Activated CD4-positive, alpha-beta T cell treated with anti-CD3 and anti-CD28 coated beads, Interleukin-2, Interleukin-4, amounts not matched to agents 100 ng/mL and 50 ng/mL, durations not matched to agents 16 hours and 8 hours (primary cell): ENCODE measurements around the gene STARD13.

ENCODE experiments used
- DNase-seq: peaks from one replicate; pipeline ENCODE4 v3.0.0-alpha.2; 2020; ENCODE audit warnings: low spot score

The STARD13 gene

GRCh38 chr13:33275916-33276315 lies 9.6 kb downstream of the STARD13 start:
- DNase-seq: no peak

DNA sequence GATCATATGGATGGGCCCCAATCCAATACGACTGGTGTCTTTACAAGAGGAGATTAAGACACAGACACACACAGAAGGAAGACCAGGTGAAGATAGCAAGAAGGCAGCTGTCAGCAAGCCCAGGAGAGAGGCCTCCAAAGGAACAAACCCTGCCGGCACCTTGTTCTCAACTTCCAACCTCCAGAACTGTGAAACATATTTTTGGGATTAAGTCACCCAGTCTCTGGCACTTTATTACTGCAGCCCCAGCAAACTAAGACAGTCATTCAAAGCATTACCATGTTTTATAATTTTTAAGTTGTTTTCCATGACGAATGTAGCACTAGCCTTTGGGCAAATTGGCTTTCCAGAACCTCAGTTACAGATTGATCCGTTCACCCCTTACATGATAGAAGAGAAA lies 11.3 kb downstream of the STARD13 start:
- no peak for DNase-seq

DNA sequence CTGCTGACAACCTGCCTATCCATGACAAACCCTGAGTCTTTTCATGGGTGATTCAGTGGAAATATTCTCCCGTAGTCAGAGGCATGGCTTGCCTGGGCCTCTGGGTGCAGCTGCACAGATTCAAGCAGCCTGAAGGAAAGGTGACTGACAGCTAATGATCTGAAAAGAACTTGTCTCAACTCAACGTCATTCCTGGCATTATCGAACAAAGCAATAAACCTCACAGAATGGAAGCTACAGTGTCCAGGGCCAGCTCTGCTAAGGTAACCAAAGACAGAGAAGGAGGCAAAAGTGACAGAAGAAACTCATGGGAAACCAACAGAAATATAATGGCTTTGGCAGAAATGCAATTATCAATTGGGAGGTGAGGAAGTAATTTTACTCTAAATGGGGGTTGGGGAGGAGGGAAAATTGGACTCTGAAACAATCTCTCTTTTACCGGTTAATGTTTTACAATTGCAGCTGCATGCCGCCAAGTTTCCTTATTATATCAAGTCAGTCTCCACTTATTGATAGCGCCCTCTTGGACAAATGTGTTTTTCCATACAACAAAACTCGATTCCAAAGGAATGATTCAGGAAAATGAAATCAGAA lies 12.9 kb downstream of the STARD13 start:
- no peak for DNase-seq

- no peak for DNase-seq
These were observed 13.8 kb downstream of the STARD13 start for GRCh38 chr13:33271759-33272158.

- no peak for DNase-seq
These were observed 14.5 kb downstream of the STARD13 start for GRCh38 chr13:33270895-33271538.

GRCh38 chr13:33265607-33266006 lies 19.9 kb downstream of the STARD13 start:
- DNase-seq: no peak

GRCh38 chr13:33265133-33265532 lies 20.4 kb downstream of the STARD13 start:
- DNase-seq: no peak

DNA sequence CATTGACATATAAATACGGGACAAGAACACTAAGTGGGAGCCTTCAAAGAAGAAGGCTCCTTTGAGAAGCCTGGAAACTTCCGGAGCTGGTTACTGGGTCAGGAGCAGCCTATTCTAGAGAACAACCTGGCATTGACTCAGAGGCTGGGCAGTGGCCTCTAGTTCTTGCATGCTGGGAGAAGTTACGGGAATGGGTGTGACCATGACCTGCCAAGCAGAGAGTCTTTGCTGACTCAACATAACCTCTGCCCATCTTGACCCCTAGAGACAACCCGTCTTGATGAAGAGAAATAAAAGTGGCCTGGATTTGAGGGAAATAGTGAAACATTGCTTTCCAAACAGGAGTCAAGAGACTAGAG lies 21.0 kb downstream of the STARD13 start:
- DNase-seq: no peak

- no peak for DNase-seq
These were observed 21.5 kb downstream of the STARD13 start for GRCh38 chr13:33263976-33264619.

- no peak for DNase-seq
These were observed 22.1 kb downstream of the STARD13 start for GRCh38 chr13:33263484-33263883.

DNA sequence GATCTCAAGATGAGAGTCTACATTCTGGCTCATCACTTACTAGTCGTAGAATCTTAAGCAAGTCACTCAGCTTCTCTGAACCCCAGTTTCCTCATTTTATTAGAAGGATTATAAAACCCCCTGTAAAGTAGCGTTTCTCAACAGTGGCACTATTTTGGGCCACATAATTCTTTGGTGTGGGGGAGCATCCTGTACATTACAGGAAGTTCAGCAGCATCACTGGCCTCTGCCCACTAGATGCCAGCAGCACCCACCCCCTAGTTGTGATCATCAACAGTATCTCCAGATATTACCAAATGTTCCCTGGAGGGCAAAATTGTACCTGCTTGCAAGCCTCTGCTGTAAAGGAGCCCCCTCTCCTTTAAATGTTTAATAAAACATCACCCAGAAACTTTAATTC lies 22.6 kb downstream of the STARD13 start:
- no peak for DNase-seq

GRCh38 chr13:33262594-33262993 lies 23.0 kb downstream of the STARD13 start:
- no peak for DNase-seq

DNA sequence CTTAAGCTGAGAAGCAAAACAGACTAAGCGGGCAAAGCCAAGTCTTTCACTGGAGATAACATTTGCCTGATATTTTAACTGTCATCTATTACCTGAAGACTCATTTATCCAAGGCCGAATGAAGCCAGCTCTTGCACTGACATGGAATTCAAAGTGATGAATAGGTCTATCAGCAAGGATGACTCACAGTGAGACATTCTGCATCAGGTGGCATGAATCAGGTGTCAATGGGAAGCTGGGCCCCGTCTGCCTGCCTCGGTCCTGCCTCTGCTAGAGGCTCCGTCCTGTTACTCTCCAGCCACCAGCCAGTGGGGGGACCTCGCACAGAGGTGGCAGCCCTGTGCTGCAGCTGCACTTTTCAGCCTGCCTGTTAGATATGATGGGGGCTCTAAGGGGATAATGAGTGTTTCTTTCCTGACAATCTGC lies 23.5 kb downstream of the STARD13 start:
- DNase-seq: no peak

DNA sequence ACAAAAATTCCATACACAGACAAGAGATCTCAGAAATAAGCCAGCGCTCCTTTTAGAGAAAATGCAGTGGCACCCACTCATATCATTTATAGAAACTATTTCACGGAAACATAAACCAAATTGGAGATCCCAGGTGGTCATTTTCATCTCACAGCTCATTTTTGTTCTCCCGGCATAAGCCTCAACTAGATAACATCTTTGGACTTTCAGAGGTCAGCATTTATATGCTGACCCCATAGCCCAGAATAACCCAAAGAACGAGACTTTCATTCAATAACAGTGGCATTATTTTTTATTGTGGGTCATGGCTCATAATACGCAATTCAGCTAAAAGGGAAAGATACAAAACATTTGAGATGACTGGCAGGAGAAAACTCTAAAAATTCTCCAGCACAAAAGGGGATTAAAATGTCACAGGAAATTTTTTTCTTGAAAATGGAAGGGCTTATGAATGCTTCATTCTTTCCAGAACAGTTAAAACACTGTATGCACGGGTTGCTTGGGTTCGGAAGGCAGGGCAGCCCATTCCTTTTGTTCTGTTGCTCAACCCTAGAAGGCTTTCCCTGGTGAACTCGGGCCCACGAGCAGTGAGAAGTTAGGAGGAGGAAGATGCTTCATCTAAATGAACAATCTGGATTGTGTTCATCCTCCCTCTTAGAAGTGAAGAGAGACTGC lies 24.0 kb downstream of the STARD13 start:
- DNase-seq: no peak

DNA sequence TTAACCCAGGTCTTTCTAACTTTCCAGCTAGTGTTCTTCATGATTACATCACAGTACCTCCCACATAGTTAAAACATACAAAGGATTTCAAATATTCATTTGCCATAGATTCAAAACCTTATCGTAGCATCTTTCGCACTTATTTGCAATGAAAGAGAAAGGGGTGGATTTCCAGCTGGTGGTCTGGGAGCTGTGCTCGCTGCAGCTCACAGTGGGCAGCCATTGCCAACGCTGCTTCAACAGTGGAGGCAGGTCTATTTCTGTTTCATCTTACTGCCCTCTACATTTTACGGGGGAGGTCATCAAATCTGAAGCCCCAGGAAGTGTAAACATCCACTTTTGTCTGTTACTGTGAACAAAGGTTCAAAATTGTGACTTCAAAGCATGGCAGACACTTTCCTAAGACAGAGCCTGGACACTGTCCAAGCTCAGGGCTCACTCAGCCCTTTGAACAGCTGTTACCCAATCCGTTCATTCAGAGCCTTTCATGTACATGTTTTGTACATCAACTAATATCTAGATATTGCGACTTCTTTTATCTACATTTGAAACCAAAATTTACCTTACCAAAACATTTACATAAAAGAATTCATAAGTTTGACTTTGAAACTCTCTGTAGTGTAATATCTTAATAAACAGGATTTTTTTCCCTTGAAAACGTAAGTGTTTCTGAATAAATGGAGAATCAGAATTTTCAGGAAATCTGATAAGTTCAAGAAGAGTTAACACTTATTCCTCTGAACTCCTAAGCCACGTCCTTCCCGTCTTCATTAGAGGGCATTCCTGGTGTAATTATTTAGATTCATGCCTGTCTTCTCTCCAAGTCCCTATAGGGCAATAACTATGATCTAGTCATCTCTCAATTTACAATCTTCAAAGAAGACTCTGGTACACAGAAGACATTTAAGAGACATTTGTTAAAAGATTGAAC lies 25.1 kb downstream of the STARD13 start:
- no peak for DNase-seq

- no peak for DNase-seq
These were observed 26.3 kb downstream of the STARD13 start for GRCh38 chr13:33259296-33259695.

DNA sequence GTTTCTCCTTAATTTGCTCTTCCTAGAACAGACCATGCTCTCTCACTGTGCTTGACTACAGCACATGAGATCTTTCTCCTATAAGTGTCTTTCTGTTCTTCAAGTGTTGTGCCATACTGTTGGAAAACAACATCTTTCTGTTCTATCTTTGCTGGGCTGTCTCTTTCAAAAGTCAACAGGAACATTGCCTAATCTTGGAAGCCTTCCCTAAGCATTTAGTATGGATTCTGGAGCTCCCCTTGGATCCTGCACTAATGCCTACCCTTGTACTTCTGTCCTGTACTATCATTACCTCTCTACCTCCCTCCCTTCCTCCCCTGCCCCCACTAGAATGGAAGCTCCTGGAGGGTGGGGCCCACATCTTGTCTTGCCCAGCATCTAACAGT lies 26.8 kb downstream of the STARD13 start:
- DNase-seq: no peak

DNA sequence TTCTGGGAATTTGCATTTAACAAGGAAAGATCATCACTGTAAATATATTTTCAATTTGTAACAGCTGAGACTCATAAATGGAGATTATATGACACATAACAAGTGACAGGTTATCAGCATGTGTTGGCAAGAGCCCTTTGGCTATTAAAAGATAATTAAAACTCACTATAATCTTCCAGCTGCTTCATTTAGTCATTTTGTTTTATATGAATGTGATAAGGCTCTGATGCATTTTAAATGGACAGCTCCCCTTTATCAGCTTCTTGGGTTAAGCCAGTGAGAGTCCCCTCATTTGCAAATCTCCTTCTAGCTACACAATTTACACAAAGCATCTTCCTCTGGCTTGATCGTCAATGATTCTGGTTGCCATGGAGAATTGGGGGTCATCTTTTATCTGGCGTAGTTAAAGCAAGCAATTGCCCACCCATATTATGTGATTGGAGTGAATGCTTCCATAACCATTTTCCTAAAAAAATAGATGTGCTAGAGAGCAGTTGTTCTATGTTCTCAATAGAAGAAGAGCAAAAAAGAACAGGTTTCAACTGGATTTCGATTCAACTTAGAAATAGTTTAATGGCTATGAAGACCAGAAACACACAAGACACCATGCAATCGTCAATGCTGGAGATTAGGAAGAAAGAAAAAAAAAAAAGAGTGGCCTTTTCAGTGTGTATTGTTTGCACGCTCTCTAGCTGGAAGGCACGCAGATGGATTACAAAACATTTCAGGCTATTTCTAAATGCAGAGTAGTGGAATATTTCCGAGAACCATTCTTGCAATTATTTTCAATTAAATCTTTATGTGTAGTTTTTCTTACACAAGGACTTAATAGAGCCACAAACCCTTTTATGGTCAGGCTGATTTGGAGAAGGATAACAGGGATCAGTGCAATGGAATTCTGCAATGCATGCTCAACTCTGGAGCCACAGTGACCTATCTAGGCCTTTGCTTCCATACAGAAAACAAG lies 27.4 kb downstream of the STARD13 start:
- no peak for DNase-seq

DNA sequence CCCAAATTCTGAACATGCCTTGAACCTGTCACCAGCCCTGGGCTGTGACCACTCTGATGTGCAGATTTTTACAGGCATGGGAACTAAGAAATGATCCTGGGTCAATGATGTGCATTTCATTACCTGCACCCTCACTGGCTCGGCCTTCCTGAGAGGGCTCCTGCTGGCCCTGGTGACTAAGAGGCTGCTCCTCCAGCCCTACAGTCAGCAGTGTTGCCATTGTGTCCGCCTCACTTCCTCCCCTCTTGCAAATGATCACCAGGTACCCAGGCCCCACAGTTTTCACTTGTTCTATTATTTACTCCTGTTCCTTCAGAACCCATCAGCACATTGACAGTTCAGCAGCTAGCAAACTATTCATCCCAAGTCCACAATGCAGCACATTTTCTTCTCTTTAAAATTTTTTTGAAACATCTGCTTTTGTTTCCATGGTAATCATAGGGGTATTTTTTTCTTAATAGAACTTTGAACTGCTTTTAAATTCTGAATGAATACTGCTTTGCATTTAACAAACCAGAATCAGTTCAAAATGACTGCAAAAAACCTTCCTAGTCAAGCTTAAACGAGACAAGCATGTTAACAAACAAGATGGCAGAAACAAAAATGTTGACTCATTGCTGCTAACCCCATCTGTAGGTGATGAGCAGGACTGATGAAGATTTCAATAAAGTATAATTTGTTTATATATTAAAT lies 29.3 kb downstream of the STARD13 start:
- DNase-seq: no peak

DNA sequence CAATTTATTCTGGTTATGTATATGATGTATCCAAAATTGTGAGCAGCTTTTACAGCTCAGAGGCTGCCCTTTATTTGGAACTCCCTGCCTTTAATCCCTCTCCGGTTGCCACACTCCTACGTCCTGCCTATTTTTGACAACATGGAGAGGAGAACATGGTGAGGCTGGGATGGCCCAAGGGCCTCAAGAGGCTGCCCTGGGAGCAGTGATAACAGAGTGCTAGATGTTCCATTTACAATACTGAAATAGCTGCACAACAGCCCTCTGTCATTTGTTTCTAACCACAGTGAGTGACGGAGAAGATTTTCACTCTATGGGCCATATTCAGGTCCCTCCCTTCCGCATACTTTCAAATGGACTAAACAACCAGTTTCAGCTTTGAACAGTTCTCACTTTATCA lies 33.4 kb downstream of the STARD13 start:
- DNase-seq: no peak
